IPS DF 4.7 (cell line): Measurements from ENCODE around the gene ACOT4.
"Not testable (repeated sequence)": the region's sequence is repeated elsewhere in the genome, so short reads cannot be mapped to it uniquely, and the experiment has no call there.

Experiments used
- DNase-seq: peaks from one replicate; pipeline ENCODE4 v3.0.0-alpha.2; 2013; ENCODE audit warnings: low spot score; ENCODE audit errors: extremely low read depth

The ACOT4 gene

GRCh38 chr14:73633116-73634010, 41.7 kb downstream of the ACOT4 start:
- DNase-seq: no peak

- DNase-seq: no peak
Measured at GRCh38 chr14:73634011-73634833, 42.5 kb downstream of the ACOT4 start.

- DNase-seq: not testable (repeated sequence)
Measured at GRCh38 chr14:73636355-73636754, 44.7 kb downstream of the ACOT4 start.

- no peak for DNase-seq
Measured at GRCh38 chr14:73637830-73638229, 46.2 kb downstream of the ACOT4 start.

- no peak for DNase-seq
Measured at GRCh38 chr14:73640796-73641365, 49.2 kb downstream of the ACOT4 start.

GRCh38 chr14:73644531-73645247, 53.0 kb downstream of the ACOT4 start, which contains the start of gene DNAL1:
DNAL1 (plus strand) TSS chr14:73644986; CDS start chr14:73645040, 54 bp downstream.
- no peak for DNase-seq

GRCh38 chr14:73645248-73645610, 53.6 kb downstream of the ACOT4 start:
- no peak for DNase-seq
